Right cardiac atrium (tissue), 5 donors: ENCODE measurements around the gene SLC13A3. TPM values are rescaled to one million over a fixed set of nuclear protein-coding genes. Genes with fewer than 3 reads are reported as not detected.

ENCODE experiments used
- ATAC-seq, 2 donors: fragments of 200-7000 bp; cut with Tn5 transposase; one replicate each; pipeline versions ENCODE4 v1.8.0 to v1.9.1; 2020; ENCODE audit warnings: moderate library complexity in 2 of 2, mild to moderate bottlenecking in 1 of 2
- DNase-seq, 3 donors: peaks; one replicate each; pipeline ENCODE4 v3.0.0-alpha.2; 2020
- H3K27ac ChIP-seq: one replicate; pipeline ENCODE4 v1.5.1; 2013; ENCODE audit warnings: mild to moderate bottlenecking, low read length, control low read depth, moderate library complexity
- H3K27me3 ChIP-seq: one replicate; pipeline ENCODE4 v1.6.1; 2013; ENCODE audit not compliant: control insufficient read depth, insufficient read depth
- H3K4me1 ChIP-seq: one replicate; pipeline ENCODE4 v1.6.1; 2013; ENCODE audit warnings: low read length; ENCODE audit not compliant: control insufficient read depth, insufficient read depth
- H3K4me3 ChIP-seq: one replicate; pipeline ENCODE4 v1.5.1; 2013; ENCODE audit warnings: low read length, control low read depth
- H3K9me3 ChIP-seq: one replicate; pipeline ENCODE4 v1.6.1; 2013; ENCODE audit warnings: low read length; ENCODE audit not compliant: control insufficient read depth
- WGBS: extraction: QIAGEN DNeasy Blood & Tissue Kit; methylation state at CpG from one replicate; pipeline ENCODE4 v1.1.7; 2013; 5-methylcytosine and 5-hydroxymethylcytosine counted together
- intact Hi-C, 4 donors: fragments of 100-400 bp; cut with DNase I; formaldehyde crosslinking; loops; one replicate each; pipeline versions ENCODE4 v1.11.0 to v1.14.0; 2022 to 2023
- polyA plus RNA-seq: library from polyadenylated mRNA; stranded (reverse); fragments of 200-250 nt; gene quantifications from one replicate; pipeline ENCODE4 v1.2.3, GENCODE V29; 2013
- total RNA-seq, 4 donors: library from RNA; stranded (reverse); fragmentation: NEBNext Ultra II Directional; extraction: Animal tissue kit (Norgen Biotek cat#: 25700); gene quantifications; one replicate each; pipeline ENCODE4 v1.2.1, GENCODE V29; 2021
- donor health status: healthy with polysubstance abuse.
- donor health status: DM: no; HTN: yes; CAD: no.
- donor health status: DM: no; HTN: no; CAD: no.
- donor health status: DM: no; HTN: yes; CAD: no; lungs with severe emphysema.
- donor health status: DM: yes; HTN: yes; CAD: no.

The SLC13A3 gene
- total and polyA plus RNA-seq, 5 donors, result 0.35 to 1.5 (median 0.50) TPM

DNA sequence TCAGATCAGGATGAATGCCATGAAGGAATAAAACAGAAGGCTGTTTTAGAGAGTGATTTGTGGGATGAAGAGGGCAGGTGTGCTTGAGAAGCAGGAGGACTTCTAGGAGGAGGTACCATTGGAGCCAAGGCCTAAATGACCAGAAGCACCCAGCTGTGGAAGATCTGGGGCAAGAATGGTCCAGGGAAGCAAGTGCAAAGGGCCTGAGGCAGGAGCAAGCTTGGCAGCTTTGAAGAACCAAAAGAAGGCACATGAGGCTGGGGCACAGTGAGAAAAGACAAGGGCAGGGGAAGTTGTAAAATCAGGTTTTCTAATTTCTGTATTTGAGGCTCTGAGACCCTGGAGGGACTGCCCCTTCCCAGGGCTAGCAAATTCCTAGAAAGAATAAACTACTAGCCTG, 9.8 kb downstream of the SLC13A3 start:
- no peak overlapping the region for H3K27ac ChIP-seq
- H3K4me3 ChIP-seq, result no peak overlapping the region
- DNase-seq (no peak), ATAC-seq (no peak)
- intact Hi-C loops, result no loop called here
- no peaks in the 10 kb centered on the region for H3K9me3 ChIP-seq
- H3K4me1 ChIP-seq, result no peaks in the 10 kb centered on the region
- H3K27me3 ChIP-seq, result no peaks in the 10 kb centered on the region

DNA sequence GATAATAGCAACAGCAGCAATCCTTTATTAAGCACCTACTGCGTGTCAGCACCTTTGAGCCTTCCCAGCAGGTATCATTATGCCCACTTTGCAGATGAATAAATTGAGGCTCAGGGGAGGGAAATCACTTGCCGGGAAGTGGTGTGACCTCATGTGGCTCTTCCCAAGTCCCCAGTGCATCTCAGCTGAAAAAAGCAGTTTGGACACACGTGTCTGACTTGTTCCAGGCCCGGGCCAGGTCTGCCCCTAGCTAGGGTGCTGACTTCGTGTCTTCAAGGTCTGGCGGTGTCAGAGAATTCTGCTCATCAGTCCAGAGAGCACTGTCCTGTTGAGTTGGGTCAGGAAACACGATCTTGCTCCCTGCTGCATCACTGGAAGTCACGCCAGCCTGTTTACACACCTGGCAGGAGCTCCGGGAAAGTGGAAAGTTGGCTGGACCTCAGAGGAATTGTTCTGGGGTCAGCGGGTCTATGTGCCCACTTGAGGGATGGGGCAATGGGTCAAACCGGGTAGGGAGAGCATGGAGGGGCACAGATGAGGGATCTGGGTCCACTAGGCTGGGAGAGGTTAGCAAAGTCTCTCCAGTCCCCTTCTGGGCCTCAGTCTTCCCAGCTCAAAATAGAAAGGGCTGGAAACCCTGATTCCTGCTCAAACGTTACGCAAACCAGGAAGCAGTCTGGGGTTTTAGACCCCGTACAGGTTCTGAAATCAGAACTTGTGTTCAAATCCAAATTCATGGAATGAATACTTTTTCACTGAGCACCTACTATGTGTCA, 10.5 kb downstream of the SLC13A3 start:
- intact Hi-C loops, result no loop called here
- WGBS, result 67% methylated on average over 14 of the region's 14 CpGs
- no peaks in the 10 kb centered on the region for H3K4me1 ChIP-seq

DNA sequence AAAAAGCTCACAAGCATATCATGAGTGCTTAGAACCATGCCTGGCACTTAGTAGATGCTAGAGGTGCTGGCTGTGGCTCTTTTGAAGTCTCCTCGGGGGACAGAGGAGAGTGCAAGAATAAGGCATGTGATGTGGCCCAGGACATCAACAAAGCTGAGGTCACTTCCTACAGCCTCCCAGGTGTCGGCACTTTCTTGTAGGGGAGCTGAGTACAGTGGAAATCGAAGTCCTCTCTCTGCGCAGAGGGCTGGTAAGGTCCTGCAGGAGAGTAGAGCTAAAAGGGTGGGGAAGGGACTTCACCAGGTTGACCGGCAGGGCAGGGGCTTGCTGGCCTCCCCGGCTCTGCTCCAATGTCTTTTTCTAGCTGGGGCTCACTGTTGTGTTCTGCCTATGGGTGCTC, 11.2 kb downstream of the SLC13A3 start:
- no peak overlapping the region for H3K4me3 ChIP-seq
- no peak for DNase-seq
- intact Hi-C loops, result no loop called here
- no peaks in the 10 kb centered on the region for H3K4me1 ChIP-seq
- H3K27me3 ChIP-seq, result no peaks in the 10 kb centered on the region
- no peaks in the 10 kb centered on the region for H3K9me3 ChIP-seq
- 82% methylated on average over 6 of the region's 6 CpGs for WGBS
- H3K27ac ChIP-seq, result no peak overlapping the region
- no peak for ATAC-seq

More for the DNA sequence above, 10.5 kb downstream of the SLC13A3 start:
- ATAC-seq, result no peak
- Histone ChIP-seq H3K9me3 (no peaks in the 10 kb centered on the region), H3K4me3 (no peak overlapping the region), H3K27me3 (no peaks in the 10 kb centered on the region), H3K27ac (no peak overlapping the region)
- DNase-seq, result no peak

DNA sequence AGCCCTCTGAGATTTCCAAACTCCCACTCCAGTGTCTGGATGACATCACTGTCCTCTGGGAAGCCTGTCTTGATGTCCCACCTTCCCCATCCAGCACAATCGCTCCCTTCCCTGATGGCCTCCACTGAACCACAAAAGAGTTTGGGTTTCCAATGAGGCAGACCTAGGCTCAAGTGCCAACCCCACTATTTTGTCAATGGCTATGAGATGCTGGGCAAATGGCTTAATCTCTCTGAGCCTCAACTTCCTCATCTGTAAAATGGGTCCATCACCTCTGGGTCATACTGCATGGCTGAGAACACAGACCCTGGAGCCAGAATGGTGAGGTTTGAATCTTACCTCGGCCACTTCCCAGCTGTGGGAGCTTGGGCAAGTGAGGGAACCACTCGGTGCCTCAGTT, 11.7 kb downstream of the SLC13A3 start:
- intact Hi-C loops, result no loop called here
- no peak overlapping the region for H3K4me3 ChIP-seq
- no peaks in the 10 kb centered on the region for H3K27me3 ChIP-seq
- DNase-seq (no peak), ATAC-seq (no peak)
- H3K9me3 ChIP-seq, result no peaks in the 10 kb centered on the region
- H3K27ac ChIP-seq, result no peak overlapping the region
- WGBS, result 93% methylated on average over 3 of the region's 3 CpGs
- H3K4me1 ChIP-seq, result no peaks in the 10 kb centered on the region

DNA sequence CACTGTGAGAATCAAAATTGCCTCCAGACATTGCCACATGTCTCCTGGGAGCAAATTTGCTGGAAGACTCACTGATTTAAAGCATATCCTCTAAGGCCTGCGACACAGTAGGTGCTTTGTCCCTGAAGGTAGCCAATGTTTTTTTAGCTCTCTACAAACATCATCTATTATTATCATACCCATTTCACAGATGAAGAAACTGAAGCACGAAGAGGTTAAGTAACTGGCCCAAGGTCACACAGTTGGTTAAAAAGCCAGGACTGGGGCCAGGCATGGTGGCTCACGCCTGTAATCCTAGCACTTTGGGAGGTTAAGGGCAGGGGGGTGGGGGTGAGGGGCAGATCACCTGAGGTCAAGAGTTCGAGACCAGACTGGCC, 12.4 kb downstream of the SLC13A3 start:
- Histone ChIP-seq H3K4me1 (no peaks in the 10 kb centered on the region), H3K9me3 (no peaks in the 10 kb centered on the region), H3K4me3 (no peak overlapping the region), H3K27ac (no peak overlapping the region), H3K27me3 (no peaks in the 10 kb centered on the region)
- intact Hi-C loops, result no loop called here
- ATAC-seq, result no peak
- DNase-seq, result no peak
- 91% methylated on average over 4 of the region's 4 CpGs for WGBS

DNA sequence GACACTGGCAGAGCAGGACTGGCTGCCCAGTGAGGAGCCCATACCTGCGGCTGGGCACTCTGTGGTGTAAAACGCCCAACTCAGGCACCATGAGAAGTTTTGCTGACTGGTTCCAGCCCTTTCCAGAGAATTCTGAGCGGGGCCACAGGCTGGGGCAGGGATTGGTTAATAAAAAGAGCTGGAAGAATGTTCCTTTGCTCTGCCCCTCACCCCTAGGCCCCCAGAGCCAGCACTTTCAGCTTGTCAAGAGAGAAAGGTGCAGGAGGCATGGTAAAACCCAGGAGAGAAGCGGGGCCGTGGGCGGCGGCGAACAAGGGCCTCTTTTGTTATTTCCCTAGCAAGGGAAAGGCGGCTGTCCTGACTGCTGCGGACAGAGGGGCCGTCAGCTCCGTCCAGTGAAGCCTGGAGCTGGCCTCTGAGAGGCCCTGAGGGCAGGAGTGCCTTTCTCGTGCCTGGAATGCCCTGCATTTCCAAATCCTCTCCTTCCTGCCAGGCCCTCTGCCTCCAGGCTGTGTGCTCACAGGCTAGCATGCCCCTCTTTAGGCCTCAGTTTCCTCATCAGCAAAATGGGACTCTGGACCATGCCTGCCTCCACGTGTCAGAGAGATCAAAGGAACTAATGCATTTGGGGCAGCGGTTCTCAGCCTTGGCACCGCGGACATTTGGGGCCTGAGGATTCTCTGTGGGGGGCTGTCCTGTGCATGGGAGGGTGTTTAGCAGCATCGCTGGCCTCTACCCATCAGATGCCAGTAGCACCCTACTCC, 12.9 kb downstream of the SLC13A3 start:
- Histone ChIP-seq H3K4me3 (no peak overlapping the region), H3K4me1 (no peaks in the 10 kb centered on the region), H3K9me3 (no peaks in the 10 kb centered on the region), H3K27me3 (no peaks in the 10 kb centered on the region), H3K27ac (no peak overlapping the region)
- ATAC-seq (no peak), DNase-seq (no peak)
- intact Hi-C loops, result no loop called here
- WGBS, result 76% methylated on average over 18 of the region's 18 CpGs

DNA sequence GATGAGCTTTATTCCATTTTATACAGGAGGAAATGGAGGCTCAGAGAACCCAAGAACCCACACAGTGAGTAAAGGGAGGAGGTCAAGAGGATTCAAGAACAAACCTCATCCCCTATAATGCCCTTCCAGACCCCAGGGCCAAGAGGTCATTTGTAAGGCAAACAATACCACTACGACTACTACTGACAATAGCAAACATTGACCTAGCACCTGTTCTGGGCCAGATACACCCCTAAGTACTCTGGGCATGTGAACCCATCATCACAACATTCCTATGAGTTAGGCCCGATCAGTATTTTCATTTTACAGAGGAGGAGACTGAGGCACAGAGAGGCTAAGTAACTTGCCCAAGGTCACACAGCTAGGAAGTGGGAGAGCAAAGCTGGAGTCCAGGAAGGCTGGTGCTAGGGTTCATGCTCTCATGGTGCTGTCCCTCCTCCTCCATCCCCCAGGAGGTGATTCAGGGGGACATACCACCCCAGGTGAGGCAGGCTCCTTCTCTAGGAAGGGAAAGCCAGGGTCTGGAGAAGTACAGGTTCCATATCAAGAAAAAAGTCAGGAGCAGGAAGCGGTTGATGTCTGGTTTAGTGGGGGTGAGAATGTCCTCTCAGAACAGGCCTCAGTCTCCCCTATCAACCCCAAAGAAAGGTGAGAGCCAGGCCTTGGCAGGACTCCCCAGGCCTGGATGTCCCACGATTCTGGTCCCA, 13.7 kb downstream of the SLC13A3 start:
- Histone ChIP-seq H3K9me3 (no peaks in the 10 kb centered on the region), H3K4me3 (no peak overlapping the region), H3K4me1 (no peaks in the 10 kb centered on the region), H3K27me3 (no peaks in the 10 kb centered on the region), H3K27ac (no peak overlapping the region)
- no peak for ATAC-seq
- WGBS, result 84% methylated on average over 4 of the region's 4 CpGs
- no peak for DNase-seq
- intact Hi-C loops, result no loop called here

DNA sequence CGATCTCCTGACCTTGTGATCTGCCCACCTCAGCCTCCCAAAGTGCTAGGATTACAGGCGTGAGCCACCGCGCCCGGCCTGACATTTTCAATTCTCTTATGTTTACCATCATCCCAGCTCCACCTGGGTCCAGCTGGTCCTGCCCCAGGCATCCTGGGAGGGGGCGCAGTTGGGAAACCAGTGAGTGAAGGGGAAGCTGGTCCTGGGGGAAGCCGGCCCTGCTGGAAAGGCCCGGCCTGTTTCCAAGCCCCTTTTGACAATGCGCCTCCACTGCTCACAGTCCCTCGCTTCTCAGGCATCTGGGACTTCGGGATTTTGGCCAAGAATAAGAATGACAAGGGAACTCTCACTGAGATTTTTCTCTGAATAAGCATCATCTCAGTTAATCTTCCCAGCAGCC, 14.2 kb downstream of the SLC13A3 start:
- WGBS, result 77% methylated on average over 11 of the region's 11 CpGs
- H3K4me1 ChIP-seq, result no peaks in the 10 kb centered on the region
- no peaks in the 10 kb centered on the region for H3K9me3 ChIP-seq
- no peak overlapping the region for H3K4me3 ChIP-seq
- DNase-seq (no peak), ATAC-seq (no peak)
- no peak overlapping the region for H3K27ac ChIP-seq
- H3K27me3 ChIP-seq, result no peaks in the 10 kb centered on the region
- intact Hi-C loops, result no loop called here

DNA sequence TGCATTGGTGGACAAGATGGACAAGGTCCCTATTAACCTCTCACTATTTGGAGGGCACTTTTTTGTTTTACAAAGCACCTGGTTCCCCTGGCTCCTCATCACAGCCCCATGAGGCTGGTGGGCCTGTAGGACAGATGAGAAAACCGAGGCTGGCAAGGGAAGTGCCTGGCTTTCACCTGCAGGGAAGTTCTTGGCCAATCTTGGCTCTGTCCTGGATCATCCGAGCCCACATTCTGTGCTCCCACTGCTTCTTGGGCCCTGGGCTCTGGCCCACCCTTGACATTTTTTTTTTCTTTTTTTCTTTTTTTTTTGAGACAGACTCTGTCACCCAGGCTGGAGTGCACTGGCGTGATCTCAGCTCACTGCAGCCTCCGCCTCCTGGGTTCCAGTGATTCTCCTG, 14.7 kb downstream of the SLC13A3 start:
- H3K4me1 ChIP-seq, result no peaks in the 10 kb centered on the region
- H3K9me3 ChIP-seq, result no peaks in the 10 kb centered on the region
- intact Hi-C loops, result no loop called here
- no peak overlapping the region for H3K4me3 ChIP-seq
- DNase-seq (no peak), ATAC-seq (no peak)
- no peak overlapping the region for H3K27ac ChIP-seq
- no peaks in the 10 kb centered on the region for H3K27me3 ChIP-seq
- WGBS, result 93% methylated on average over 4 of the region's 4 CpGs

DNA sequence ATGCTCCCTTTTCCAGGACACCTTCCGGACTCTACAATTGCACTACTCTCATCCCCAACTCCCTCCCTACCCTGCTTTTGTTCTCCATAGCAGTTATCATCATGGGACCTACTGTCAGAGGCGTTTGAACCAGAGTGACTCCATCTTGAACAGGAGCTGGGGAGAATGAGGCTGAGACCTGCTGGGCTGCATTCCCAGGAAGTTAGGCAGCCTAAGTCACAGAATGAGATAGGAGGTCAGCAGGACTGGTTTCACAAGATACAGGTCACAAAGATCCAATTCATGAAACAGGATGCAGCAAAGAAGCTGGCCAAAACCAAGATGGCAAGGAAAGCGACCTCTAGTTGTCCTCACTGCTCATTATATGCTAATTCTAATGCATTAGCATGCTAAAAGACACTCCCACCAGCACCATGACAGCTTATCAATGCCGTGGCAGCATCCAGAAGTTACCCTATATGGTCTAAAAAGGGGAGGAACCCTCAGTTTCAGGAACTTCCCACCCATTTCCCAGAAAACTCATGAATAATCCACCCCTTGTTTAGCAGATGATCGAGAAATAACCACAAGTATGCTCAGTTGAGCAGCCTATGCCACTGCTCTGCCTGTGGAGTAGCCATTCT, 15.6 kb downstream of the SLC13A3 start:
- intact Hi-C loops, result no loop called here
- WGBS, result 83% methylated on average over 5 of the region's 5 CpGs
- ATAC-seq (no peak), DNase-seq (no peak)
- Histone ChIP-seq H3K4me3 (no peak overlapping the region), H3K4me1 (no peaks in the 10 kb centered on the region), H3K27me3 (no peaks in the 10 kb centered on the region), H3K9me3 (no peaks in the 10 kb centered on the region), H3K27ac (no peak overlapping the region)

DNA sequence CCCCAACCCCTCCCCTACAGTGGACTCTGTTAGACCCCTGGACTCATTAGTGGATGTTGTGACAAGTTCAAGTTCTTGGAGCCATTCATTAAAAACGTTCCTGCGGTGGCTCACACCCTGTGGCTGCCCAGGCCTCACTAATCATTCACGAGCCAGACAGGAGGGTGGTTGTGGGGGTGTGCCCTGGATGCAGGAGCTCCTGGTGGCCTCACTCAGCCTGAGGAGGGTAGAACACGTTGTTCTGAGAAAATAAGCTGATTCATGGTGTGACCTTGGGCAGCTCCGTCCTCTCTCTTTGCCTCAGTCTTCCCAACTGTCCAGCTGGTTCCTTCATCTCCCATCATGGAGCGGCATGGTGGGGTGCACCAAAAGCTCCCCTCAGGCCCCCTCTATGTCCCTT, 16.7 kb downstream of the SLC13A3 start:
- intact Hi-C loops, result no loop called here
- ATAC-seq (no peak), DNase-seq (no peak)
- WGBS, result 77% methylated on average over 6 of the region's 6 CpGs
- Histone ChIP-seq H3K9me3 (no peaks in the 10 kb centered on the region), H3K4me3 (no peak overlapping the region), H3K27ac (no peak overlapping the region), H3K27me3 (no peaks in the 10 kb centered on the region), H3K4me1 (no peaks in the 10 kb centered on the region)
